ENCODE results near the gene LTO1.

The LTO1 gene

GRCh38 chr11:69642549-69642912 lies 32.6 kb downstream of the LTO1 start:
- peaks cover 2% of the 10 kb centered on the region for H3K27me3 ChIP-seq (ENCODE audit: control insufficient read depth, insufficient read depth, low read length)

GRCh38 chr11:69641681-69642548 lies 33.2 kb downstream of the LTO1 start:
- peaks cover 8% of the 10 kb centered on the region for H3K27me3 ChIP-seq (ENCODE audit: control insufficient read depth, insufficient read depth, low read length)
- peak overlapping the region; percentile 94; the same call in 1 of the 2 replicates for H3K27ac ChIP-seq (ENCODE audit: low read depth, low read length)
- peak overlapping the region; percentile 100 for H3K4me3 ChIP-seq (ENCODE audit: low read depth, low read length)
- H3K36me3 ChIP-seq (ENCODE audit: control insufficient read depth, insufficient read depth, low read length), result peaks cover 37% of the 10 kb centered on the region
- peak overlapping the region; percentile 100 for H3K9ac ChIP-seq (ENCODE audit: low read length)
- no peaks in the 10 kb centered on the region for H3K9me3 ChIP-seq (ENCODE audit: control insufficient read depth, insufficient read depth, low read depth, low read length)
- peaks cover 24% of the 10 kb centered on the region for H3K4me1 ChIP-seq (ENCODE audit: control insufficient read depth, insufficient read depth, low read length)

More at GRCh38 chr11:69642549-69642912, 32.6 kb downstream of the LTO1 start:
- peak overlapping the region; percentile 100 for H3K9ac ChIP-seq (ENCODE audit: low read length)
- peaks cover 21% of the 10 kb centered on the region for H3K4me1 ChIP-seq (ENCODE audit: control insufficient read depth, insufficient read depth, low read length)
- H3K27ac ChIP-seq (ENCODE audit: low read depth, low read length), result peak overlapping the region; percentile 67; the same call in 1 of the 2 replicates
- peak overlapping the region; percentile 100 for H3K4me3 ChIP-seq (ENCODE audit: low read depth, low read length)
- H3K9me3 ChIP-seq (ENCODE audit: control insufficient read depth, insufficient read depth, low read depth, low read length), result no peaks in the 10 kb centered on the region
- H3K36me3 ChIP-seq (ENCODE audit: control insufficient read depth, insufficient read depth, low read length), result peaks cover 43% of the 10 kb centered on the region

- Histone ChIP-seq H3K4me3 (ENCODE audit: low read depth, low read length) (peak within 1 kb of the TSS; percentile 100), H3K9me3 (ENCODE audit: control insufficient read depth, insufficient read depth, low read depth, low read length) (no peaks in the 10 kb centered on the region), H3K36me3 (ENCODE audit: control insufficient read depth, insufficient read depth, low read length) (peaks cover 29% of the 10 kb centered on the region), H3K4me1 (ENCODE audit: control insufficient read depth, insufficient read depth, low read length) (peaks cover 27% of the 10 kb centered on the region), H3K9ac (ENCODE audit: low read length) (peak within 1 kb of the TSS; percentile 100), H3K27me3 (ENCODE audit: control insufficient read depth, insufficient read depth, low read length) (peaks cover 15% of the 10 kb centered on the region), H3K27ac (ENCODE audit: low read depth, low read length) (peak within 1 kb of the TSS; percentile 96; the same call in 1 of the 2 replicates)
Measured at GRCh38 chr11:69640995-69641581, 34.1 kb downstream of the LTO1 start, which contains the start of gene CCND1. Gene CCND1, plus strand, starts transcription at chr11:69641156. Its CDS starts 158 bp downstream, at chr11:69641314.

GRCh38 chr11:69640260-69640994 lies 34.7 kb downstream of the LTO1 start:
- H3K36me3 ChIP-seq (ENCODE audit: control insufficient read depth, insufficient read depth, low read length), result peaks cover 22% of the 10 kb centered on the region
- peak overlapping the region; percentile 96; the same call in 1 of the 2 replicates for H3K27ac ChIP-seq (ENCODE audit: low read depth, low read length)
- no peaks in the 10 kb centered on the region for H3K9me3 ChIP-seq (ENCODE audit: control insufficient read depth, insufficient read depth, low read depth, low read length)
- H3K27me3 ChIP-seq (ENCODE audit: control insufficient read depth, insufficient read depth, low read length), result peaks cover 21% of the 10 kb centered on the region
- H3K4me3 ChIP-seq (ENCODE audit: low read depth, low read length), result peak overlapping the region; percentile 100
- H3K4me1 ChIP-seq (ENCODE audit: control insufficient read depth, insufficient read depth, low read length), result peaks cover 27% of the 10 kb centered on the region
- H3K9ac ChIP-seq (ENCODE audit: low read length), result peak overlapping the region; percentile 93

GRCh38 chr11:69639831-69640230 lies 35.3 kb downstream of the LTO1 start:
- Histone ChIP-seq H3K9ac (ENCODE audit: low read length) (peak overlapping the region; percentile 93), H3K9me3 (ENCODE audit: control insufficient read depth, insufficient read depth, low read depth, low read length) (no peaks in the 10 kb centered on the region), H3K36me3 (ENCODE audit: control insufficient read depth, insufficient read depth, low read length) (peaks cover 16% of the 10 kb centered on the region), H3K27ac (ENCODE audit: low read depth, low read length) (peak overlapping the region; percentile 96; the same call in 1 of the 2 replicates), H3K27me3 (ENCODE audit: control insufficient read depth, insufficient read depth, low read length) (peaks cover 22% of the 10 kb centered on the region), H3K4me1 (ENCODE audit: control insufficient read depth, insufficient read depth, low read length) (peaks cover 29% of the 10 kb centered on the region), H3K4me3 (ENCODE audit: low read depth, low read length) (peak overlapping the region; percentile 100)

- Histone ChIP-seq H3K9ac (ENCODE audit: low read length) (peak overlapping the region; percentile 94), H3K4me3 (ENCODE audit: low read depth, low read length) (peak overlapping the region; percentile 100), H3K36me3 (ENCODE audit: control insufficient read depth, insufficient read depth, low read length) (peaks cover 9% of the 10 kb centered on the region), H3K27me3 (ENCODE audit: control insufficient read depth, insufficient read depth, low read length) (peaks cover 22% of the 10 kb centered on the region), H3K27ac (ENCODE audit: low read depth, low read length) (peak overlapping the region; percentile 96), H3K9me3 (ENCODE audit: control insufficient read depth, insufficient read depth, low read depth, low read length) (no peaks in the 10 kb centered on the region), H3K4me1 (ENCODE audit: control insufficient read depth, insufficient read depth, low read length) (peaks cover 34% of the 10 kb centered on the region)
Measured at GRCh38 chr11:69638941-69639681, 36.0 kb downstream of the LTO1 start.

- Histone ChIP-seq H3K36me3 (ENCODE audit: control insufficient read depth, insufficient read depth, low read length) (peaks cover 2% of the 10 kb centered on the region; the same call in 1 of the 2 replicates), H3K27ac (ENCODE audit: low read depth, low read length) (peak overlapping the region; percentile 96), H3K9me3 (ENCODE audit: control insufficient read depth, insufficient read depth, low read depth, low read length) (no peaks in the 10 kb centered on the region), H3K4me1 (ENCODE audit: control insufficient read depth, insufficient read depth, low read length) (peaks cover 28% of the 10 kb centered on the region), H3K9ac (ENCODE audit: low read length) (peak overlapping the region; percentile 94), H3K4me3 (ENCODE audit: low read depth, low read length) (peak overlapping the region; percentile 100), H3K27me3 (ENCODE audit: control insufficient read depth, insufficient read depth, low read length) (peaks cover 22% of the 10 kb centered on the region)
Measured at GRCh38 chr11:69637941-69638871, 36.9 kb downstream of the LTO1 start.

- peaks cover 2% of the 10 kb centered on the region; the same call in 1 of the 2 replicates for H3K36me3 ChIP-seq (ENCODE audit: control insufficient read depth, insufficient read depth, low read length)
- peaks cover 22% of the 10 kb centered on the region for H3K27me3 ChIP-seq (ENCODE audit: control insufficient read depth, insufficient read depth, low read length)
- H3K9ac ChIP-seq (ENCODE audit: low read length), result peak overlapping the region; percentile 94
- H3K9me3 ChIP-seq (ENCODE audit: control insufficient read depth, insufficient read depth, low read depth, low read length), result no peaks in the 10 kb centered on the region
- H3K4me3 ChIP-seq (ENCODE audit: low read depth, low read length), result peak overlapping the region; percentile 100
- peak overlapping the region; percentile 96; the same call in 1 of the 2 replicates for H3K27ac ChIP-seq (ENCODE audit: low read depth, low read length)
- H3K4me1 ChIP-seq (ENCODE audit: control insufficient read depth, insufficient read depth, low read length), result peaks cover 28% of the 10 kb centered on the region
Measured at GRCh38 chr11:69637198-69637940, 37.8 kb downstream of the LTO1 start.

GRCh38 chr11:69636512-69637197 lies 38.5 kb downstream of the LTO1 start:
- H3K4me1 ChIP-seq (ENCODE audit: control insufficient read depth, insufficient read depth, low read length), result peaks cover 28% of the 10 kb centered on the region
- peak overlapping the region; percentile 100 for H3K4me3 ChIP-seq (ENCODE audit: low read depth, low read length)
- no peaks in the 10 kb centered on the region for H3K9me3 ChIP-seq (ENCODE audit: control insufficient read depth, insufficient read depth, low read depth, low read length)
- H3K27me3 ChIP-seq (ENCODE audit: control insufficient read depth, insufficient read depth, low read length), result peaks cover 22% of the 10 kb centered on the region
- H3K36me3 ChIP-seq (ENCODE audit: control insufficient read depth, insufficient read depth, low read length), result peaks cover 2% of the 10 kb centered on the region; the same call in 1 of the 2 replicates
- peak overlapping the region; percentile 94 for H3K9ac ChIP-seq (ENCODE audit: low read length)
- H3K27ac ChIP-seq (ENCODE audit: low read depth, low read length), result peak overlapping the region; percentile 96; the same call in 1 of the 2 replicates

All from HUES6 (cell line).